Esophagus squamous epithelium (tissue), 5 donors: ENCODE results near the gene OPN1LW. TPM values are rescaled to one million over a fixed set of nuclear protein-coding genes. Genes with fewer than 3 reads are reported as not detected.
A peak's percentile ranks its signal among the peaks of the same experiment; 100 is the strongest.

ENCODE experiments used
- DNase-seq: peaks from one replicate; lab custom pipeline; 2025; lab: John Stamatoyannopoulos, UW
- H3K27ac ChIP-seq, 4 donors: fragments of 200-600 bp; sonication (generic); one replicate each; pipeline ENCODE4 v1.5.1; 2016 to 2019; ENCODE audit warnings: mild to moderate bottlenecking in 1 of 4
- H3K27me3 ChIP-seq, 4 donors: fragments of 200-600 bp; sonication (generic); 1 replicate in 3 of 4; 2 replicates in 1 of 4; pipeline versions ENCODE4 v1.5.1 to v1.6.0; 2017 to 2021; ENCODE audit warnings: antibody characterized with exemption in 1 of 4
- H3K36me3 ChIP-seq, 3 donors: fragments of 200-600 bp; sonication (generic); one replicate each; pipeline ENCODE4 v1.5.1; 2016 to 2019
- H3K4me1 ChIP-seq, 3 donors: fragments of 200-600 bp; sonication (generic); one replicate each; pipeline ENCODE4 v1.5.1; 2017 to 2019
- H3K4me3 ChIP-seq, 4 donors: fragments of 200-600 bp; sonication (generic); 1 replicate in 3 of 4; 2 replicates in 1 of 4; pipeline ENCODE4 v1.5.1; 2016 to 2019; ENCODE audit warnings: mild to moderate bottlenecking in 2 of 4, moderate library complexity in 1 of 4
- H3K9me3 ChIP-seq, 3 donors: fragments of 200-600 bp; sonication (generic); one replicate each; pipeline ENCODE4 v1.5.1; 2016 to 2019
- POLR2A ChIP-seq, 4 donors: fragments of 450-650 bp; IDR thresholded peaks; one replicate each; pipeline ENCODE4 v1.6.1; 2017; ENCODE audit warnings: antibody characterized with exemption in 4 of 4, mild to moderate bottlenecking in 4 of 4, moderate library complexity in 3 of 4
- WGBS, 2 donors: methylation state at CpG; one replicate each; pipeline ENCODE4 v1.1.5; 2018; 5-methylcytosine and 5-hydroxymethylcytosine counted together
- intact Hi-C: fragments of 100-400 bp; cut with DNase I; formaldehyde crosslinking; loops from one replicate; pipeline ENCODE4 v1.15.0; 2022
- total RNA-seq, 4 donors: library from RNA; depleted of rRNA; stranded (reverse); fragments of >200 nt; gene quantifications; one replicate each; pipeline ENCODE4 v1.1.0, GENCODE V29; 2016
- TF ChIP-seq, protein P1 (sequence below), 6 experiments: fragments of 450-650 bp in 4 of 6; fragments of 200-600 bp in 2 of 6; sonication (generic) in 2 of 6; IDR thresholded peaks; one replicate each; pipeline ENCODE4 v1.5.1; 2016 to 2019; ENCODE audit warnings: antibody characterized with exemption in 6 of 6, mild to moderate bottlenecking in 4 of 6, moderate library complexity in 4 of 6
- donor health status: DM: yes; HTN: yes; CAD: no.

The OPN1LW gene
- total RNA-seq, 4 donors from 2014 or later: not detected

DNA sequence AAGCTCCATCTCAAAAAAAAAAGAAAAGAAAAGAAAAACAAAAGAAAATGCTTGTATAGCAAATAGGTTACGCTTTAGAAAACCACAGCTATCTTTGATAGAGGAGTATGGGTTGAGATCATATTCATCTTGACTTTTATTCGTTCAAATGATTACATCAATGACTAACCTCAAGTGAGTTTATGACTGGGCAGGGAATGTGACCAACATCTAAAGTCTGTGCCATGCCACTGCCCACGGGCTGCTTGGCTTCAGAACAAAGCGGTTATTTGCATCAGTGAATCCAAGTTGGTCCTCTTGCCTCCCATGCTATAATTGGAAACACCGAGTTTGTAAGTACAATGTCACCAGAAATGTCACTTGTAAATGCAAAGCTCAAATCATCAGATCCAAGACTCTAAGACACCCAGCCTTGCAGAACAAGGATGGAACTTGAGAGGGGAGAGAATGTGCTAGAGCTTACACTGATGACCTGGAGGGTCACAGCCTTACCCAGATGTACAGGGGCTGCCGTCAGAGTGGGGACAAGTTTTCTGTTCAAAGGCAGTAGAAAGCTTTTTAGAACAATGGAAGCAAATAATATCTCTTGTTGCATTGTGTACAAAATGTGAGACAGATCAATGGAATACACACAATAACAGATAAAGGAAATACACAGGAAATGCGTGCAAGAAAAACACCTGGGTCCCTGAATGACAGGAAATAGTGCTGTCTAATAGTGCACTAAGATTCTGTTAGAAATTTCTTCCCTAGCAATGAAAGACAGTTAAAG lies 8.4 kb upstream of the OPN1LW start:
- WGBS, 2 donors: 61 to 68% methylated on average over 3 to 7 of the region's 7 CpGs
- Histone ChIP-seq H3K4me1 (peaks cover 0 to 9% (median 0%) of the 10 kb centered on the region in 3 donors), H3K9me3 (no peaks in the 10 kb centered on the region), H3K27me3 (no peaks in the 10 kb centered on the region), H3K27ac (no peak overlapping the region), H3K4me3 (no peak overlapping the region), H3K36me3 (no peaks in the 10 kb centered on the region)
- DNase-seq: no peak
- intact Hi-C loops: no loop called here
- TF ChIP-seq, protein P1, sequence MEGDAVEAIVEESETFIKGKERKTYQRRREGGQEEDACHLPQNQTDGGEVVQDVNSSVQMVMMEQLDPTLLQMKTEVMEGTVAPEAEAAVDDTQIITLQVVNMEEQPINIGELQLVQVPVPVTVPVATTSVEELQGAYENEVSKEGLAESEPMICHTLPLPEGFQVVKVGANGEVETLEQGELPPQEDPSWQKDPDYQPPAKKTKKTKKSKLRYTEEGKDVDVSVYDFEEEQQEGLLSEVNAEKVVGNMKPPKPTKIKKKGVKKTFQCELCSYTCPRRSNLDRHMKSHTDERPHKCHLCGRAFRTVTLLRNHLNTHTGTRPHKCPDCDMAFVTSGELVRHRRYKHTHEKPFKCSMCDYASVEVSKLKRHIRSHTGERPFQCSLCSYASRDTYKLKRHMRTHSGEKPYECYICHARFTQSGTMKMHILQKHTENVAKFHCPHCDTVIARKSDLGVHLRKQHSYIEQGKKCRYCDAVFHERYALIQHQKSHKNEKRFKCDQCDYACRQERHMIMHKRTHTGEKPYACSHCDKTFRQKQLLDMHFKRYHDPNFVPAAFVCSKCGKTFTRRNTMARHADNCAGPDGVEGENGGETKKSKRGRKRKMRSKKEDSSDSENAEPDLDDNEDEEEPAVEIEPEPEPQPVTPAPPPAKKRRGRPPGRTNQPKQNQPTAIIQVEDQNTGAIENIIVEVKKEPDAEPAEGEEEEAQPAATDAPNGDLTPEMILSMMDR (IDR thresholded peaks at IDR 0.05): no peak
- no peak for TF ChIP-seq POLR2A (IDR thresholded peaks at IDR 0.05)

GRCh38 chrX:154136627-154137161 lies 7.3 kb upstream of the OPN1LW start:
- TF ChIP-seq, protein P1 (IDR thresholded peaks at IDR 0.05): peak; percentile 50 to 74 (median 56)
- TF ChIP-seq POLR2A (IDR thresholded peaks at IDR 0.05): peak in 1 of 4 donors; percentile 9
- H3K4me3 ChIP-seq: peak overlapping the region; percentile 6 to 61 (median 33)
- intact Hi-C loops: no loop called here
- 3 to 28% methylated on average over 5 to 42 of the region's 44 CpGs for WGBS, 2 donors
- H3K27me3 ChIP-seq: no peaks in the 10 kb centered on the region
- H3K36me3 ChIP-seq: no peaks in the 10 kb centered on the region
- H3K27ac ChIP-seq: peak overlapping the region in 1 of 4 donors; percentile 44
- DNase-seq: no peak
- peaks cover 0 to 9% (median 0%) of the 10 kb centered on the region in 3 donors for H3K4me1 ChIP-seq
- H3K9me3 ChIP-seq: no peaks in the 10 kb centered on the region

GRCh38 chrX:154138857-154139256 lies 5.2 kb upstream of the OPN1LW start:
- H3K27ac ChIP-seq: no peak overlapping the region
- WGBS, 2 donors: 81 to 86% methylated on average over 10 of the region's 10 CpGs
- no peaks in the 10 kb centered on the region for H3K27me3 ChIP-seq
- intact Hi-C loops: no loop called here
- H3K9me3 ChIP-seq: no peaks in the 10 kb centered on the region
- H3K4me1 ChIP-seq: peaks cover 0 to 9% (median 0%) of the 10 kb centered on the region in 3 donors
- H3K4me3 ChIP-seq: no peak overlapping the region
- no peak for DNase-seq
- TF ChIP-seq POLR2A (IDR thresholded peaks at IDR 0.05): no peak
- TF ChIP-seq, protein P1 (IDR thresholded peaks at IDR 0.05): no peak
- H3K36me3 ChIP-seq: no peaks in the 10 kb centered on the region

- WGBS, 2 donors: 84% methylated on average over 8 to 12 of the region's 12 CpGs
- no peak for DNase-seq
These were observed 3.8 kb upstream of the OPN1LW start for GRCh38 chrX:154140206-154140605.

More at GRCh38 chrX:154140206-154140605, 3.8 kb upstream of the OPN1LW start:
- no peaks in the 10 kb centered on the region for H3K9me3 ChIP-seq
- H3K4me1 ChIP-seq: peaks cover 0 to 9% (median 0%) of the 10 kb centered on the region in 3 donors
- intact Hi-C loops: no loop called here
- H3K27me3 ChIP-seq: no peaks in the 10 kb centered on the region
- TF ChIP-seq, protein P1 (IDR thresholded peaks at IDR 0.05): no peak
- TF ChIP-seq POLR2A (IDR thresholded peaks at IDR 0.05): no peak
- H3K27ac ChIP-seq: no peak overlapping the region
- no peaks in the 10 kb centered on the region for H3K36me3 ChIP-seq
- no peak overlapping the region for H3K4me3 ChIP-seq
